Glomerular visceral epithelial cell (primary cell): ENCODE measurements around the gene FBLN2.

ENCODE experiments used
- DNase-seq: peaks from one replicate; pipeline ENCODE4 v3.0.0-alpha.2; 2016; ENCODE audit errors: extremely low spot score

The FBLN2 gene

GRCh38 chr3:13581485-13582365 lies 32.8 kb downstream of the FBLN2 start:
- no peak for DNase-seq

- DNase-seq, result no peak
These were observed 33.7 kb downstream of the FBLN2 start for GRCh38 chr3:13582366-13583250.

GRCh38 chr3:13583251-13584180 lies 34.6 kb downstream of the FBLN2 start:
- DNase-seq, result no peak

GRCh38 chr3:13584427-13584891 lies 35.5 kb downstream of the FBLN2 start:
- no peak for DNase-seq

- DNase-seq, result no peak
These were observed 36.0 kb downstream of the FBLN2 start for GRCh38 chr3:13584901-13585300.

GRCh38 chr3:13587442-13587841 lies 38.5 kb downstream of the FBLN2 start:
- DNase-seq, result no peak

- DNase-seq, result no peak
These were observed 39.3 kb downstream of the FBLN2 start for GRCh38 chr3:13588221-13588701.

GRCh38 chr3:13588993-13589392 lies 40.1 kb downstream of the FBLN2 start:
- DNase-seq, result no peak

GRCh38 chr3:13590841-13591520 lies 42.1 kb downstream of the FBLN2 start:
- DNase-seq, result no peak

- no peak for DNase-seq
These were observed 44.7 kb downstream of the FBLN2 start for GRCh38 chr3:13593615-13594014.

GRCh38 chr3:13594146-13594545 lies 45.2 kb downstream of the FBLN2 start:
- no peak for DNase-seq

GRCh38 chr3:13594991-13595421 lies 46.1 kb downstream of the FBLN2 start:
- DNase-seq, result no peak

- no peak for DNase-seq
These were observed 46.6 kb downstream of the FBLN2 start for GRCh38 chr3:13595485-13595884.

- no peak for DNase-seq
These were observed 47.7 kb downstream of the FBLN2 start for GRCh38 chr3:13596426-13597205.

GRCh38 chr3:13597661-13598060 lies 48.7 kb downstream of the FBLN2 start:
- no peak for DNase-seq

- no peak for DNase-seq
These were observed 49.3 kb downstream of the FBLN2 start for GRCh38 chr3:13598201-13598600.

GRCh38 chr3:13598926-13599886 lies 50.3 kb downstream of the FBLN2 start:
- peak; percentile 25 for DNase-seq

- no peak for DNase-seq
These were observed 51.0 kb downstream of the FBLN2 start for GRCh38 chr3:13599887-13600450.
